GM19099 (cell line): ENCODE measurements around the gene IQCE.

Source experiments
- POLR2A ChIP-seq: IDR thresholded peaks from 3 replicates; pipeline ENCODE4 v1.6.1; 2011; ENCODE audit warnings: low read depth; ENCODE audit not compliant: insufficient read length; ENCODE audit errors: extremely low read depth

The IQCE gene

GRCh38 chr7:2608921-2609411, 50.2 kb downstream of the IQCE start:
- no peak for TF ChIP-seq POLR2A

- no peak for TF ChIP-seq POLR2A
These were observed 51.7 kb downstream of the IQCE start for GRCh38 chr7:2610466-2610865.

GRCh38 chr7:2610898-2611297, 52.1 kb downstream of the IQCE start:
- no peak for TF ChIP-seq POLR2A

GRCh38 chr7:2611401-2611800, 52.6 kb downstream of the IQCE start:
- no peak for TF ChIP-seq POLR2A

GRCh38 chr7:2611922-2612321, 53.1 kb downstream of the IQCE start:
- no peak for TF ChIP-seq POLR2A

GRCh38 chr7:2612445-2613097, 53.8 kb downstream of the IQCE start:
- no peak for TF ChIP-seq POLR2A

- TF ChIP-seq POLR2A: no peak
These were observed 54.5 kb downstream of the IQCE start for GRCh38 chr7:2613098-2613930.

GRCh38 chr7:2613931-2614600, 55.3 kb downstream of the IQCE start:
- no peak for TF ChIP-seq POLR2A

- TF ChIP-seq POLR2A: no peak
These were observed 56.0 kb downstream of the IQCE start for GRCh38 chr7:2614631-2615330.

- no peak for TF ChIP-seq POLR2A
These were observed 57.9 kb downstream of the IQCE start for GRCh38 chr7:2616387-2617324.

- TF ChIP-seq POLR2A: no peak
These were observed 58.6 kb downstream of the IQCE start for GRCh38 chr7:2617325-2617905.

GRCh38 chr7:2619116-2619515, 60.3 kb downstream of the IQCE start:
- TF ChIP-seq POLR2A: no peak

- no peak for TF ChIP-seq POLR2A
These were observed 62.5 kb downstream of the IQCE start for GRCh38 chr7:2621061-2621828.

GRCh38 chr7:2621948-2622640, 63.3 kb downstream of the IQCE start:
- no peak for TF ChIP-seq POLR2A
